ENCODE results near the gene LINGO3.

GRCh38 chr19:2338055-2338615 is 30.2 kb upstream of the LINGO3 start:
- TF ChIP-seq CTCF (IDR thresholded peaks at IDR 0.05) (no peak), POLR2A (IDR thresholded peaks at IDR 0.05) (no peak)
